Natural killer cell (primary cell): ENCODE measurements around the gene TDRKH. TPM values are rescaled to one million over a fixed set of nuclear protein-coding genes. Genes with fewer than 3 reads are reported as not detected.
"Not testable (repeated sequence)": the region's sequence is repeated elsewhere in the genome, so short reads cannot be mapped to it uniquely, and the experiment has no call there.

Experiments used
- ATAC-seq, 3 donors: fragments of 150-1000 bp in 2 of 3; fragments of 200-7000 bp in 1 of 3; cut with Tn5 transposase; 1 replicate in 1 of 3; 2 replicates in 2 of 3; pipeline ENCODE4 v1.10.0; 2021; ENCODE audit warnings: mild to moderate bottlenecking in 2 of 3, moderate library complexity in 2 of 3
- DNase-seq, 2 donors: peaks; one replicate each; pipeline versions ENCODE4 v3.0.0 to v3.0.0-alpha.2; 2013 to 2021; ENCODE audit warnings: mixed read lengths in 1 of 2
- H3K27ac ChIP-seq: one replicate; pipeline ENCODE4 v1.5.1; 2013; ENCODE audit warnings: mild to moderate bottlenecking, low read length
- H3K27me3 ChIP-seq: one replicate; pipeline ENCODE4 v1.6.1; 2013; ENCODE audit warnings: low read length; ENCODE audit not compliant: control insufficient read depth, insufficient read depth
- H3K36me3 ChIP-seq: one replicate; pipeline ENCODE4 v1.6.1; 2013; ENCODE audit warnings: low read length; ENCODE audit not compliant: control insufficient read depth, insufficient read depth
- H3K4me1 ChIP-seq: one replicate; pipeline ENCODE4 v1.6.1; 2013; ENCODE audit warnings: low read length; ENCODE audit not compliant: control insufficient read depth, insufficient read depth
- H3K4me3 ChIP-seq: one replicate; pipeline ENCODE4 v1.5.1; 2013; ENCODE audit warnings: low read length
- H3K9me3 ChIP-seq: one replicate; pipeline ENCODE4 v1.6.1; 2013; ENCODE audit warnings: low read length; ENCODE audit not compliant: control insufficient read depth, insufficient read depth
- H3K27ac Mint-ChIP-seq, 2 donors: one replicate each; pipeline ENCODE4 v1.8.0; 2022; ENCODE audit warnings: mild to moderate bottlenecking in 2 of 2, mixed read lengths in 2 of 2, moderate library complexity in 1 of 2
- H3K27me3 Mint-ChIP-seq, 2 donors: one replicate each; pipeline ENCODE4 v1.8.0; 2022; ENCODE audit warnings: low read depth in 2 of 2, mixed read lengths in 2 of 2
- H3K36me3 Mint-ChIP-seq: one replicate; pipeline ENCODE4 v1.8.0; 2022; ENCODE audit warnings: mixed read lengths
- H3K4me1 Mint-ChIP-seq, 2 donors: one replicate each; pipeline ENCODE4 v1.8.0; 2022; ENCODE audit warnings: mixed read lengths in 2 of 2
- H3K4me3 Mint-ChIP-seq: one replicate; pipeline ENCODE4 v1.8.0; 2022; ENCODE audit warnings: mild to moderate bottlenecking, moderate library complexity, mixed read lengths
- H3K9me3 Mint-ChIP-seq, 2 donors: one replicate each; pipeline ENCODE4 v1.8.0; 2022; ENCODE audit warnings: mixed read lengths in 2 of 2
- CTCF ChIP-seq: fragments of 200-600 bp; IDR thresholded peaks from one replicate; pipeline ENCODE4 v1.8.0; 2022; ENCODE audit warnings: antibody characterized with exemption
- WGBS: methylation state at CpG from one replicate; pipeline ENCODE4 v1.1.7; 2013; ENCODE audit warnings: missing lambda C conversion rate; ENCODE audit not compliant: insufficient coverage; 5-methylcytosine and 5-hydroxymethylcytosine counted together
- intact Hi-C: fragments of 100-400 bp; cut with micrococcal nuclease; formaldehyde crosslinking; loops from one replicate; pipeline ENCODE4 v1.14.2; 2022
- total RNA-seq, 4 donors: library from RNA; stranded (reverse); fragments of 120-200 nt in 1 of 4; gene quantifications; one replicate each; pipeline versions ENCODE4 v1.2.3 to v1.2.4, GENCODE V29; 2013 to 2022

TDRKH gene
- total RNA-seq, 3 donors from 2014 or later (not counting 1 experiment from before 2014, with no cell fraction given): 6.3 to 14.5 (median 8.0) TPM

DNA sequence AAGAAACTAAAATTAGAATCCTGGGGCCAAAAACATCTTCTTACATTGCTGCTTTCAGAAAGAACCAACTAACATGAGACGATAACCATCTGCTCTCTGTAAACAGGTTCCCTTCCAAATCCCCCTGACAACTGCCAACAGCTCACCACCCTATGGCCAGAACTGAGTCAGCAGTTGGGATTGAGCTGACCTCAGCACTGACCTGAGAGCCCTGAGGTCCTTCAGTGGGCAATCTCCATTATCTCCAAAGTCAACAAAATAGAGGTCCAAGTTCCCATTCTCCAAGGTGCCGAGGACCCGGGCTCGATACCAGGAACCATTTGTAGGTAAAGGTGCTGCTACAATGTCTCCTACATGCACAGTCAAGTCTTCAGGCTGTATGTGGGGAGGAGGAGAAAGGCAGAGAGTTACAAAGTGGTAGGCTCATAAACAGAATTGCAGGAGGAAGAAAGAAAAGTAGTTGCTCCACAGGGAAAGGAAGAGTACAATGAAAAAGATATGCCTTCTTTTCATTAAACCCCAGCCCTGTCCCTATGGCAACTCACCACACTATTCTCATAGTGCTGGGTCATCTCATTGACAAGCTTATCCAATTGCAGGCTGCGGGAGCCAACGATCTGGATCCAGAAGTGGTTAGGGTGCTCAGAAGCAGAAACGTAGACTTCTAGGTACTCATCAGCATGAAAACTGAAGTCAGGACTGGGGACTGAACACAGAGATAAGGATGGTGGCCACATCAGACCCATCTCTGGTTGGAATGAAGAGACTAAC lies 14.2 kb downstream of the TDRKH start:
- Mint-ChIP-seq H3K4me1 (no peaks in the 10 kb centered on the region), H3K4me3 (no peak overlapping the region), H3K27ac (no peak overlapping the region), H3K27me3 (no peaks in the 10 kb centered on the region), H3K9me3 (no peaks in the 10 kb centered on the region), H3K36me3 (peaks cover 13% of the 10 kb centered on the region)
- WGBS: 97% methylated on average over 7 of the region's 7 CpGs
- intact Hi-C loops: no loop called here
- Histone ChIP-seq H3K27me3 (no peaks in the 10 kb centered on the region), H3K9me3 (no peaks in the 10 kb centered on the region), H3K4me1 (no peaks in the 10 kb centered on the region), H3K36me3 (peaks cover 50% of the 10 kb centered on the region), H3K27ac (no peak overlapping the region), H3K4me3 (no peak overlapping the region)
- ATAC-seq: no peak
- no peak for TF ChIP-seq CTCF
- no peak for DNase-seq

DNA sequence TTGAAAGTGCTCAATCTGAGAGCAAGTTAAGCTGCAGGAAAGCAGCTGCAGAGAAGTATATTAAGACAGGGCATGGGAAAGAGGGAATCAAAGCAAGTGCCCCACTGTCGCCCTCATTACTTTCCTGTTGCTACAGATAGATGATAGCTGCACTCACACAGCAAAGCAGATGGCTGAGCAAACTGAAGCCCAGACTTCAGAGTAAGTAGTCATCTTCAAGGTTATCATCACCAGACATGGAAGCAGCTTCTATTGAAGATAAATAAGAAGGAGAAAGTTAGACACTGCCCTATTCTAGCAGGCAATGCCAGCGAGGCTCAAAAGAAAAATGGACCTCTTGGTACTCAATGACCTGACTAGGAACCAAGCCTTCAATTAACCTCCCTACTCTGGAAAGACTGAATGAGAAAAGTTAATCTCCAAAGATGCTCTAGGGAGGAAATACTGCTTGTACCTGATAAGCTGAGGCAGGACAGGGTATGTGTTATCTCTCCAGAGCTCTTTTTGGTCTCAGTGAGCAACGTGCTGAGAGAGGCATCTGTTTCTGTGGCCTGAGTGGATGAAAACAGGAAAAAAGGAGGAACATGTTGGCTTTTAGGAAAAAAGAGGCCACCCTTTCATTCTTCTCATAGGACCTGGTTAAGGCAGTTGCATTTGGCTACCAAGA lies 15.9 kb downstream of the TDRKH start:
- TF ChIP-seq CTCF: no peak
- H3K27ac ChIP-seq: no peak overlapping the region
- ATAC-seq: no peak

DNA sequence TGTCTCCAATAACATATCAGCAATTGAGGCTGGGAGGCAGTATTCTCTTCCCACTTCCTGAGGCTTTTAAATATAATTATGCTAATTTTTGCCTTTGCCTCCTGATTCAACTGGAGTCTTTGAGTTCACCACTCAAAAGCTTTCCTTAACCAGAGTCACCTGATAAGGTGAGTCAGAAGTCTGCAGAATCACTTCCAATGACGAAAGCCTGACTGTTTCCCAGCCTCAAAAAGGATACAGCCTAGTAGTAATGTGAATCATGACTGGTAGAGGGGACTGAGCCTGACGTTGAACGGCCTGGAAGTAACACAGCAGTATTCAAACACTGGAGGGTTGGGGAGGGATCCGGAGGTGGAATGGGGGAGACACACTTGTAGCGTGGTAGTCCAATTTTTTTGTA lies 16.6 kb downstream of the TDRKH start:
- no peaks in the 10 kb centered on the region for H3K27me3 Mint-ChIP-seq
- Histone ChIP-seq H3K27ac (no peak overlapping the region), H3K36me3 (peaks cover 35% of the 10 kb centered on the region), H3K9me3 (no peaks in the 10 kb centered on the region), H3K4me1 (no peaks in the 10 kb centered on the region), H3K27me3 (no peaks in the 10 kb centered on the region), H3K4me3 (no peak overlapping the region)
- ATAC-seq (no peak), DNase-seq (no peak)
- no peak for TF ChIP-seq CTCF
- H3K4me1 Mint-ChIP-seq: no peaks in the 10 kb centered on the region
- H3K9me3 Mint-ChIP-seq: no peaks in the 10 kb centered on the region
- WGBS: 98% methylated on average over 5 of the region's 5 CpGs
- intact Hi-C loops: no loop called here
- no peak overlapping the region for H3K27ac Mint-ChIP-seq
- H3K4me3 Mint-ChIP-seq: no peak overlapping the region
- H3K36me3 Mint-ChIP-seq: peaks cover 7% of the 10 kb centered on the region

More for the DNA sequence above, 15.9 kb downstream of the TDRKH start:
- no peaks in the 10 kb centered on the region for H3K9me3 ChIP-seq
- no peak for DNase-seq
- H3K27me3 ChIP-seq: no peaks in the 10 kb centered on the region
- Mint-ChIP-seq H3K9me3 (no peaks in the 10 kb centered on the region), H3K27ac (no peak overlapping the region), H3K4me3 (no peak overlapping the region), H3K27me3 (no peaks in the 10 kb centered on the region), H3K36me3 (peaks cover 13% of the 10 kb centered on the region), H3K4me1 (no peaks in the 10 kb centered on the region)
- intact Hi-C loops: no loop called here
- H3K36me3 ChIP-seq: peaks cover 42% of the 10 kb centered on the region
- H3K4me1 ChIP-seq: no peaks in the 10 kb centered on the region
- H3K4me3 ChIP-seq: no peak overlapping the region
- 88% methylated on average over 3 of the region's 3 CpGs for WGBS

DNA sequence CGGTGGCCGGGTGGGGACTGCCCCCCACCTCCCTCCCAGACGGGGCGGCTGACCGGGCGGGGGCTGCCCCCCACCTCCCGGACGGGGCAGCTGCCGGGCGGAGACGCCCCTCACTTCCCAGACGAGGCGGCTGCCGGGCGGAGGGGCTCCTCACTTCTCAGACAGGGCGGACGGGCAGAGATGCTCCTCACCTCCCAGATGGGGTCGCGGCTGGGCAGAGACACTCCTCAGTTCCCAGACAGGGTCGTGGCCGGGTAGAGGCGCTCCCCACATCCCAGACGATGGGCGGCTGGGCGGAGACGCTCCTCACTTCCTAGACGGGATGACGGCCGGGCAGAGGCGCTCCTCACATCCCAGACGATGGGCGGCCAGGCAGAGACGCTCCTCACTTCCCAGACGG lies 21.0 kb downstream of the TDRKH start:
- H3K4me1 ChIP-seq, H3K4me3 Mint-ChIP-seq, DNase-seq, H3K4me3 ChIP-seq, H3K4me1 Mint-ChIP-seq, H3K27me3 ChIP-seq, H3K27ac ChIP-seq, H3K36me3 ChIP-seq, H3K27me3 Mint-ChIP-seq, H3K9me3 ChIP-seq, intact Hi-C loops, H3K27ac Mint-ChIP-seq, ATAC-seq, H3K9me3 Mint-ChIP-seq, H3K36me3 Mint-ChIP-seq: not testable (repeated sequence)
- WGBS: 99% methylated on average over 21 of the region's 34 CpGs

DNA sequence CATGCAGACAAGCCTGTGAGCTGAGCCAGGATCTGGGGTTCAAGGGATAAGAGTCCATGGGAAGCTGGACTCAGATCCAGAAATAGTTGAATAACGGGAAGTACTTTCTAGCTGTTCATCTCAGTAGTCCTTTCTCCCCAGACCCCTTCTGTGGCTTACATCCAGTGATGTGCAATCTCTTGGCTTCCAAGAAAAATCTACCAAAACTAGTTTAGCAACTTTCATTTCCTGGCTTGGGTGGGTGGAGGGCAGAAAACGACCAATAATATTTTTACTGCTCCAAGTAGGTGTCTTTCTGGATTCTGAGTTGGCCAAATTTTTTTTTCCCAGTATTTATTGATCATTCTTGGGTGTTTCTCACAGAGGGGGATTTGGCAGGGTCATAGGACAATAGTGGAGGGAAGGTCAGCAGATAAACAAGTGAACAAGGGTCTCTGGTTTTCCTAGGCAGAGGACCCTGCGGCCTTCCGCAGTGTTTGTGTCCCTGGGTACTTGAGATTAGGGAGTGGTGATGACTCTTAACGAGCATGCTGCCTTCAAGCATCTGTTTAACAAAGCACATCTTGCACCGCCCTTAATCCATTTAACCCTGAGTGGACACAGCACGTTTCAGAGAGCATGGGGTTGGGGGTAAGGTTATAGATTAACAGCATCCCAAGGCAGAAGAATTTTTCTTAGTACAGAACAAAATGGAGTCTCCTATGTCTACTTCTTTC lies 21.8 kb downstream of the TDRKH start:
- intact Hi-C loops, H3K27ac ChIP-seq, ATAC-seq, H3K27me3 ChIP-seq, H3K27ac Mint-ChIP-seq, H3K27me3 Mint-ChIP-seq, H3K4me3 Mint-ChIP-seq, H3K9me3 Mint-ChIP-seq, DNase-seq, H3K9me3 ChIP-seq, H3K36me3 ChIP-seq, H3K36me3 Mint-ChIP-seq, H3K4me3 ChIP-seq, H3K4me1 ChIP-seq: not testable (repeated sequence)
- 75% methylated on average over 2 of the region's 7 CpGs for WGBS
- peaks cover 10 to 11% of the 10 kb centered on the region in 2 donors for H3K4me1 Mint-ChIP-seq
